ENCODE data around the gene ELOVL6. TPM values are rescaled to one million over a fixed set of nuclear protein-coding genes. Genes with fewer than 3 reads are reported as not detected.

The ELOVL6 gene
- total RNA-seq (10 to 100 TPM in 1 of 7 donors, 1 to 10 TPM in 5, under 1 TPM in 1; 0.36 to 10.4 (median 3.6) TPM), polyA plus RNA-seq (1 to 10 TPM; 1.2 to 7.0 TPM)
- long read RNA-seq, donor 1, partial matches to known transcripts, result 0 of 5 reads
- long read RNA-seq, donor 1, other reads (novel, unspliced or antisense), result 5 of 5 reads
- long read RNA-seq, donor 2, full-length matches to known transcripts, result 39 of 39 reads
- long read RNA-seq, donor 2, partial matches to known transcripts, result 0 of 39 reads
- long read RNA-seq, donor 2, other reads (novel, unspliced or antisense), result 0 of 39 reads
- long read RNA-seq, donor 3, partial matches to known transcripts, result 0 of 5 reads
- long read RNA-seq, donor 3, other reads (novel, unspliced or antisense), result 2 of 5 reads

GRCh38 chr4:110198435-110199416 is at the start of gene ELOVL6:
Gene ELOVL6, minus strand, starts transcription at chr4:110198615. Its CDS starts 280 bp downstream, at chr4:110198335.
- 1% methylated on average over 48 of the region's 48 CpGs for WGBS, 3 donors
- intact Hi-C loops (cut with DNase I), result no loop called here
- Histone ChIP-seq H3K4me1 (ENCODE audit: insufficient read depth) (peaks cover 1% of the 10 kb centered on the region), H3K36me3 (no peaks in the 10 kb centered on the region), H3K27me3 (no peaks in the 10 kb centered on the region), H3K4me3 (peak within 1 kb of the TSS; percentile 74), H3K27ac (no peak within 1 kb of the TSS), H3K9me3 (no peaks in the 10 kb centered on the region)
- DNase-seq, result peak; percentile 41 to 66 (median 59)
- TF ChIP-seq EP300 (IDR thresholded peaks at IDR 0.05) (no peak), POLR2A (IDR thresholded peaks at IDR 0.05) (no peak), CTCF (IDR thresholded peaks at IDR 0.05) (no peak)

GRCh38 chr4:110248100-110248499 is 49.7 kb upstream of the ELOVL6 start:
- 73 to 89% (median 76%) methylated on average over 4 of the region's 4 CpGs for WGBS, 3 donors
- no peak overlapping the region for H3K4me3 ChIP-seq
- no peaks in the 10 kb centered on the region for H3K27me3 ChIP-seq
- H3K9me3 ChIP-seq, result no peaks in the 10 kb centered on the region
- intact Hi-C loops (cut with DNase I), result no loop called here
- no peak overlapping the region for H3K27ac ChIP-seq
- H3K4me1 ChIP-seq (ENCODE audit: insufficient read depth), result no peaks in the 10 kb centered on the region
- H3K36me3 ChIP-seq, result no peaks in the 10 kb centered on the region
- DNase-seq, result no peak
- no peak for TF ChIP-seq POLR2A (IDR thresholded peaks at IDR 0.05)
- TF ChIP-seq CTCF (IDR thresholded peaks at IDR 0.05), result no peak
- TF ChIP-seq EP300 (IDR thresholded peaks at IDR 0.05), result no peak

- Histone ChIP-seq H3K27ac (no peak overlapping the region), H3K27me3 (no peaks in the 10 kb centered on the region), H3K4me3 (no peak overlapping the region), H3K36me3 (no peaks in the 10 kb centered on the region), H3K9me3 (no peaks in the 10 kb centered on the region), H3K4me1 (ENCODE audit: insufficient read depth) (no peaks in the 10 kb centered on the region)
- intact Hi-C loops (cut with DNase I), result no loop called here
- 74 to 87% (median 86%) methylated on average over 3 of the region's 3 CpGs for WGBS, 3 donors
- TF ChIP-seq POLR2A (IDR thresholded peaks at IDR 0.05) (no peak), EP300 (IDR thresholded peaks at IDR 0.05) (no peak), CTCF (IDR thresholded peaks at IDR 0.05) (no peak)
- DNase-seq, result no peak
These were observed 49.2 kb upstream of the ELOVL6 start for GRCh38 chr4:110247591-110247990.

GRCh38 chr4:110245577-110245976 is 47.2 kb upstream of the ELOVL6 start:
- DNase-seq, result no peak
- Histone ChIP-seq H3K4me1 (ENCODE audit: insufficient read depth) (no peaks in the 10 kb centered on the region), H3K4me3 (no peak overlapping the region), H3K27ac (no peak overlapping the region), H3K9me3 (no peaks in the 10 kb centered on the region), H3K27me3 (no peaks in the 10 kb centered on the region), H3K36me3 (no peaks in the 10 kb centered on the region)
- TF ChIP-seq POLR2A (IDR thresholded peaks at IDR 0.05) (no peak), CTCF (IDR thresholded peaks at IDR 0.05) (no peak), EP300 (IDR thresholded peaks at IDR 0.05) (no peak)
- intact Hi-C loops (cut with DNase I), result no loop called here
- 28 to 32% (median 31%) methylated on average over 5 of the region's 5 CpGs for WGBS, 3 donors
